Tongue (tissue), 2 donors: Measurements from ENCODE around the gene DKK3. TPM values are rescaled to one million over a fixed set of nuclear protein-coding genes. Genes with fewer than 3 reads are reported as not detected.

ENCODE experiments used
- DNase-seq: peaks from one replicate; pipeline ENCODE4 v3.0.0-alpha.2; 2015
- total RNA-seq: library from RNA; depleted of rRNA; stranded (reverse); fragments of >200 nt; gene quantifications from one replicate; pipeline ENCODE4 v1.2.3, GENCODE V29; 2014

The DKK3 gene
- total RNA-seq, 1 donor from 2014 or later: 145 TPM

DNA sequence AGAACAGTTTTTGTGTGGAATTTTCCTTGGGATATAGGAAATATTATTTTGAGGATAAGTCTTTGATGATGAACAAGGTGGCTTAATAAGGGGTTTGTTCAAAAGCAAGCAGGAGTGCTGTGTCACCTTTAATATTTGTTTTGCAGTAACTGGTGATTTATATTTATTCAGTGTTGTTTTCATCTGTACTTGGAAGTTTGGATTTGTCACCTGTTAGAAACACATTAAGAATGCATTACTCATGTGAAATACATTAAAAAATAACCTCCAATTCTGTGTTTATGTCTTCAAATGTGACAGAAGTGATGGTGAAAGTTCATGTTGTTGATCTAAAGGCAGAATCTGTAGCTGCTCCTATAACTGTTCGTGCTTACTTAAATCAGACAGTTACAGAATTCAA lies 70.5 kb downstream of the DKK3 start:
- DNase-seq: no peak

DNA sequence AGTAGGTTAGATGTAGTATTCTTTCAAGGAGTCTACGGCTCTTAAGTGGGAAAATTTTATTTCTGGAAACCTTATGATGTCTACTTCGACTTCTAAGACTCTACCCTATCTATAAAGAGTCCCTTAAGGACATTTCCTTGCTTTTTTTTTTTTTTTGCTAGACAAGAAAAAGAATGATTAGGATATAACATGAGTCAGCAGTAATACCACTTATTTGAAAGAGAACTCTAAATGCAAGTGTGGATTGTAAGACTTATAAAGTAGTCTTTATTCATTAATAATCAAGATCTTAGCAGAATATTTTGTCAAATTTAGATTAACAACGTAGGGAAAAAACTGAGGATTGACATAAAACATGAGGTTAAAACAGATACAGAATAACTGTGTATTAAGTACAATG lies 71.0 kb downstream of the DKK3 start:
- no peak for DNase-seq

GRCh38 chr11:11935536-11935935 lies 72.9 kb downstream of the DKK3 start:
- no peak for DNase-seq

- peak; percentile 77 for DNase-seq
These were observed 76.9 kb downstream of the DKK3 start for GRCh38 chr11:11931461-11932055.

- DNase-seq: no peak
These were observed 78.5 kb downstream of the DKK3 start for GRCh38 chr11:11929920-11930319.

DNA sequence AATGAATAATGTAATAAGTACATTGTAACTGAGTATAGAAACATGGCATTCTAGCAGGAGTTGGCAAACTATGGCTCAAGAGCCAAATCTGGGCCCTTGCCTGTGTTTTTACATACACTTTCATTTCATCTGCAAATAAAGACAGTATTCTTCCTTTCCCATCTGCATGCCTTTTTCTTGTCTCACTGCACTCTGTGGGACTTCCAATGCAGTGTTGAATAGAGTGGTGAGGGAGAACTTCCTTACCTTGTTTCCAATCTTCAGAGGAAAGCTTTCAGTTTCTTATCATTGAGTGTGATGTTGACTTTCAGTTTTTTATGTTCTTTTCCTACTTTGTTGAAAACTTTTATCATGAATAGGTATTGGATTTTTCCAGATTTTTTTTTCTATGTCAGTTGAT lies 84.6 kb downstream of the DKK3 start:
- no peak for DNase-seq

GRCh38 chr11:11916981-11917399 lies 91.4 kb downstream of the DKK3 start:
- DNase-seq: no peak

GRCh38 chr11:11915625-11916024 lies 92.8 kb downstream of the DKK3 start:
- no peak for DNase-seq

GRCh38 chr11:11913395-11913794 lies 95.0 kb downstream of the DKK3 start:
- DNase-seq: no peak

Other genes with a start within 250 kb of the DKK3 start
- gene USP47, start 166.7 kb downstream of the DKK3 start, total RNA-seq: 178 TPM
- gene MICAL2, start 102.0 kb upstream of the DKK3 start, total RNA-seq: 16.9 TPM